Osteocyte (in vitro differentiated cells): ENCODE measurements around the gene RNF114. TPM values are rescaled to one million over a fixed set of nuclear protein-coding genes. Genes with fewer than 3 reads are reported as not detected.
"Not testable (repeated sequence)": the region's sequence is repeated elsewhere in the genome, so short reads cannot be mapped to it uniquely, and the experiment has no call there.

Experiments used
- DNase-seq: peaks from one replicate; pipeline ENCODE4 v3.0.0; 2021; ENCODE audit warnings: mixed read lengths; ENCODE audit not compliant: unreplicated experiment; ENCODE audit errors: extremely low spot score
- H3K27ac Mint-ChIP-seq: one replicate; pipeline ENCODE4 v1.8.0; 2021; ENCODE audit warnings: mild to moderate bottlenecking, mixed read lengths; ENCODE audit not compliant: unreplicated experiment
- H3K27me3 Mint-ChIP-seq: one replicate; pipeline ENCODE4 v1.8.0; 2021; ENCODE audit warnings: mixed read lengths; ENCODE audit not compliant: unreplicated experiment
- H3K36me3 Mint-ChIP-seq: one replicate; pipeline ENCODE4 v1.8.0; 2021; ENCODE audit warnings: mixed read lengths; ENCODE audit not compliant: unreplicated experiment
- H3K4me1 Mint-ChIP-seq: one replicate; pipeline ENCODE4 v1.8.0; 2021; ENCODE audit warnings: mixed read lengths; ENCODE audit not compliant: unreplicated experiment
- H3K4me3 Mint-ChIP-seq: one replicate; pipeline ENCODE4 v1.8.0; 2021; ENCODE audit warnings: mild to moderate bottlenecking, moderate library complexity, mixed read lengths; ENCODE audit not compliant: unreplicated experiment
- H3K9me3 Mint-ChIP-seq: one replicate; pipeline ENCODE4 v1.8.0; 2021; ENCODE audit warnings: mixed read lengths; ENCODE audit not compliant: unreplicated experiment
- CTCF ChIP-seq: fragments of 200-600 bp; sonication (generic); IDR thresholded peaks from 2 replicates; pipeline ENCODE4 v1.5.0; 2021; ENCODE audit warnings: antibody characterized with exemption, mild to moderate bottlenecking, moderate library complexity
- total RNA-seq: library from RNA; stranded (reverse); gene quantifications from 2 replicates; pipeline ENCODE4 v1.2.1, GENCODE V29; 2021

Gene RNF114
- total RNA-seq, 1 donor from 2014 or later: 64.9 TPM

GRCh38 chr20:49989234-49990065 lies 53.3 kb downstream of the RNF114 start:
- Mint-ChIP-seq H3K4me1 (peaks cover 68% of the 10 kb centered on the region), H3K27me3 (no peaks in the 10 kb centered on the region), H3K4me3 (peak overlapping the region; percentile 52), H3K36me3 (peaks cover 31% of the 10 kb centered on the region), H3K27ac (peak overlapping the region; percentile 91), H3K9me3 (no peaks in the 10 kb centered on the region)
- no peak for DNase-seq
- TF ChIP-seq CTCF: no peak

GRCh38 chr20:49990271-49990720 lies 54.1 kb downstream of the RNF114 start:
- Mint-ChIP-seq H3K27ac (peak overlapping the region; percentile 91), H3K36me3 (peaks cover 24% of the 10 kb centered on the region), H3K4me1 (peaks cover 59% of the 10 kb centered on the region), H3K9me3 (no peaks in the 10 kb centered on the region), H3K27me3 (no peaks in the 10 kb centered on the region), H3K4me3 (no peak overlapping the region)
- no peak for DNase-seq
- TF ChIP-seq CTCF: no peak

- H3K27ac Mint-ChIP-seq: no peak overlapping the region
- H3K27me3 Mint-ChIP-seq: no peaks in the 10 kb centered on the region
- H3K4me3 Mint-ChIP-seq: no peak overlapping the region
- H3K4me1 Mint-ChIP-seq: peaks cover 32% of the 10 kb centered on the region
- no peak for TF ChIP-seq CTCF
- no peak for DNase-seq
- H3K36me3 Mint-ChIP-seq: peaks cover 8% of the 10 kb centered on the region
- no peaks in the 10 kb centered on the region for H3K9me3 Mint-ChIP-seq
Observed at GRCh38 chr20:49993301-49993751, 57.1 kb downstream of the RNF114 start.

GRCh38 chr20:49995586-49995985 lies 59.4 kb downstream of the RNF114 start:
- H3K4me1 Mint-ChIP-seq: peaks cover 11% of the 10 kb centered on the region
- no peak overlapping the region for H3K27ac Mint-ChIP-seq
- H3K36me3 Mint-ChIP-seq: no peaks in the 10 kb centered on the region
- H3K9me3 Mint-ChIP-seq: no peaks in the 10 kb centered on the region
- TF ChIP-seq CTCF: no peak
- H3K4me3 Mint-ChIP-seq: no peak overlapping the region
- H3K27me3 Mint-ChIP-seq: no peaks in the 10 kb centered on the region
- no peak for DNase-seq

- H3K9me3 Mint-ChIP-seq, H3K27ac Mint-ChIP-seq, H3K27me3 Mint-ChIP-seq, H3K4me1 Mint-ChIP-seq, H3K36me3 Mint-ChIP-seq, H3K4me3 Mint-ChIP-seq, DNase-seq: not testable (repeated sequence)
Observed at GRCh38 chr20:49998478-49999188, 62.4 kb downstream of the RNF114 start.
